ENCODE results near the gene GABPB1. TPM values are rescaled to one million over a fixed set of nuclear protein-coding genes. Genes with fewer than 3 reads are reported as not detected.
"Not testable (repeated sequence)": the region's sequence is repeated elsewhere in the genome, so short reads cannot be mapped to it uniquely, and the experiment has no call there.

The GABPB1 gene
- 10 to 100 TPM in 2 of 6 experiments, 1 to 10 TPM in 4; 5.4 to 10.5 (median 9.4) TPM for total RNA-seq
- long read RNA-seq, partial matches to known transcripts = 0 of 1 reads
- long read RNA-seq, other reads (novel, unspliced or antisense) = 0 of 1 reads

DNA sequence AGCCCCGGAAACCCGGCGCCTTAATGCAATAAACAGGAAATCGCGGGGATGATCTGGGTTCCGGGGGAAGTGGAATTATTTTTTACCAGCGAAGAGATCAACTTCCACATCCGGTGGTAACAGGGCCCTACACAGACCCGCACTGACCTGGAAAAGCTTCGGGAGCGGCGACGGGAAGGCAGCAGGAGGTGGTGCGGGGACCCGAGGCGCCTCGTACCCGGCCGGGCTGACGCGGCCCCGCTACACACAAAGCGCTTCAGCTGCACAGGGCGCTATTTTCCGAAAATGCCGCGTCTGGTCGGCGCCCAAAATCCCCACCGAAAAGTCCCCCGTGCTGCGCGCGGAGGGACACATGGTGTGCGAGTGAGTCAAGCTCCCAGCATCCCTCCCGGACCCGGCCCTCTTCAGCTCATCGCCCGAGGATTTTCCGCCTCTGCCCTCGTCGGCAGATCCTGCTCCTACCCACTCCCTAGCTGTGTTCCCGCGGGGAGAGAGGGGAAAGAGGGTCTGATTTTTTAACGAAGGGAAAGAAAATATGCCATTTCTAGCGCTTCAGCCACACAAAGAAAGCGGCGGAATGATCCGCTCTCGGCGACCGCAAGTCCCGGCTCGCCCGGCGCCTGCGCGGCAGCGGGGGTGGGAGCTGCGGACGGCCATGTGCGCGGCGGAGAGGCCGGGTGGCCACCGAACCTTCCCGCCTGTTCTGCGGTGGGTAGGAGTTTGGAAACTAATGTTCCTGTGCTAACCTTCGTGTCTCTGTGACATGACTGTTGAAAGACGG is at the start of gene GABPB1:
GABPB1 (minus strand) TSS at position 361 of the 781 bp plus-strand sequence. CDS start 45,400 bp downstream, outside the sequence.
- TF ChIP-seq, protein P1, sequence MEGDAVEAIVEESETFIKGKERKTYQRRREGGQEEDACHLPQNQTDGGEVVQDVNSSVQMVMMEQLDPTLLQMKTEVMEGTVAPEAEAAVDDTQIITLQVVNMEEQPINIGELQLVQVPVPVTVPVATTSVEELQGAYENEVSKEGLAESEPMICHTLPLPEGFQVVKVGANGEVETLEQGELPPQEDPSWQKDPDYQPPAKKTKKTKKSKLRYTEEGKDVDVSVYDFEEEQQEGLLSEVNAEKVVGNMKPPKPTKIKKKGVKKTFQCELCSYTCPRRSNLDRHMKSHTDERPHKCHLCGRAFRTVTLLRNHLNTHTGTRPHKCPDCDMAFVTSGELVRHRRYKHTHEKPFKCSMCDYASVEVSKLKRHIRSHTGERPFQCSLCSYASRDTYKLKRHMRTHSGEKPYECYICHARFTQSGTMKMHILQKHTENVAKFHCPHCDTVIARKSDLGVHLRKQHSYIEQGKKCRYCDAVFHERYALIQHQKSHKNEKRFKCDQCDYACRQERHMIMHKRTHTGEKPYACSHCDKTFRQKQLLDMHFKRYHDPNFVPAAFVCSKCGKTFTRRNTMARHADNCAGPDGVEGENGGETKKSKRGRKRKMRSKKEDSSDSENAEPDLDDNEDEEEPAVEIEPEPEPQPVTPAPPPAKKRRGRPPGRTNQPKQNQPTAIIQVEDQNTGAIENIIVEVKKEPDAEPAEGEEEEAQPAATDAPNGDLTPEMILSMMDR (IDR thresholded peaks at IDR 0.05) = no peak
- TF ChIP-seq POLR2A (IDR thresholded peaks at IDR 0.05) = peak; percentile 89
- peaks cover 0 to 17% (median 4%) of the 10 kb centered on the region in 4 donors for H3K4me1 ChIP-seq
- DNase-seq (peak; percentile 88 to 92 (median 89)), ATAC-seq (peak; percentile 70 to 81 (median 76))
- WGBS (ENCODE audit: insufficient coverage, low coverage, low lambda C conversion rate, missing lambda C conversion rate) = 0% methylated on average over 28 of the region's 70 CpGs
- intact Hi-C loops (cut with DNase I) = no loop called here
- no peaks in the 10 kb centered on the region for H3K36me3 ChIP-seq
- H3K9me3 ChIP-seq = no peaks in the 10 kb centered on the region
- peak within 1 kb of the TSS; percentile 92 to 96 (median 94) for H3K4me3 ChIP-seq
- H3K27ac ChIP-seq = peak within 1 kb of the TSS; percentile 99 to 100 (median 100)
- no peaks in the 10 kb centered on the region for H3K27me3 ChIP-seq

- 71% methylated on average over 4 of the region's 4 CpGs for WGBS (ENCODE audit: insufficient coverage, low coverage, low lambda C conversion rate, missing lambda C conversion rate)
- H3K4me1 ChIP-seq; H3K4me3 ChIP-seq; intact Hi-C loops (cut with DNase I); H3K36me3 ChIP-seq; ATAC-seq; H3K9me3 ChIP-seq; H3K27ac ChIP-seq; DNase-seq; H3K27me3 ChIP-seq: not testable (repeated sequence)
Measured at GRCh38 chr15:50391561-50391960, 36.6 kb upstream of the GABPB1 start.

GRCh38 chr15:50390554-50391264 is 35.7 kb upstream of the GABPB1 start:
- H3K4me3 ChIP-seq = no peak overlapping the region
- no peaks in the 10 kb centered on the region for H3K36me3 ChIP-seq
- H3K27ac ChIP-seq = no peak overlapping the region
- ATAC-seq (peak in 2 of 4 donors; percentile 27 to 41), DNase-seq (no peak)
- intact Hi-C loops (cut with DNase I) = no loop called here
- 53% methylated on average over 4 of the region's 4 CpGs for WGBS (ENCODE audit: insufficient coverage, low coverage, low lambda C conversion rate, missing lambda C conversion rate)
- no peak for TF ChIP-seq POLR2A (IDR thresholded peaks at IDR 0.05)
- TF ChIP-seq, protein P1 (IDR thresholded peaks at IDR 0.05) = no peak
- H3K9me3 ChIP-seq = no peaks in the 10 kb centered on the region
- H3K27me3 ChIP-seq = no peaks in the 10 kb centered on the region
- H3K4me1 ChIP-seq = no peaks in the 10 kb centered on the region

DNA sequence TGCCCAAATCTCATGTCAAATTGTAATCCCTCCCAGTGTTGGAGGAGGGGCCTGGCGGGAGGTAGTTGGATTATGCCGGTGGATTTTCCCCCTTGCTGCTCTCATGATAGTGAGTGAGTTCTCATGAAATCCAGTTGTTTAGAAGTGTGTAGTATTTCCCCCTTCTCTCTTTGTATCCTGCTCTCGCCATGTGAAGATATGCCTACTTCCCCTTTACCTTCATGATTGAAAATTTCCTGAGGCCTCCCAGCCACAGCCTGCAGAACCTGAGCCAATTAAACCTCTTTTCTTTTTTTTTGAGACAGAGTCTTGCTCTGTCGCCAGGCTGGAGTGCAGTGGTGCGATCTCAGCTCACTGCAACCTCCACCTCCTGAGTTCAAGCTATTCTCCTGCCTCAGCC is 27.4 kb upstream of the GABPB1 start:
- ATAC-seq; H3K27ac ChIP-seq; H3K9me3 ChIP-seq; H3K4me1 ChIP-seq; intact Hi-C loops (cut with DNase I); H3K4me3 ChIP-seq; H3K27me3 ChIP-seq; H3K36me3 ChIP-seq; DNase-seq: not testable (repeated sequence)
- 74% methylated on average over 5 of the region's 5 CpGs for WGBS (ENCODE audit: insufficient coverage, low coverage, low lambda C conversion rate, missing lambda C conversion rate)

GRCh38 chr15:50381438-50381837 is 26.4 kb upstream of the GABPB1 start:
- H3K9me3 ChIP-seq = no peaks in the 10 kb centered on the region
- TF ChIP-seq POLR2A (IDR thresholded peaks at IDR 0.05) = no peak
- TF ChIP-seq, protein P1 (IDR thresholded peaks at IDR 0.05) = no peak
- H3K36me3 ChIP-seq = no peaks in the 10 kb centered on the region
- intact Hi-C loops (cut with DNase I) = no loop called here
- DNase-seq (no peak), ATAC-seq (no peak)
- 62% methylated on average over 1 of the region's 1 CpG for WGBS (ENCODE audit: insufficient coverage, low coverage, low lambda C conversion rate, missing lambda C conversion rate)
- no peak overlapping the region for H3K27ac ChIP-seq
- no peaks in the 10 kb centered on the region for H3K27me3 ChIP-seq
- H3K4me3 ChIP-seq = no peak overlapping the region
- H3K4me1 ChIP-seq = peaks cover 0 to 5% (median 0%) of the 10 kb centered on the region in 4 donors
